Neural cell (in vitro differentiated cells): ENCODE results near the gene RELN. TPM values are rescaled to one million over a fixed set of nuclear protein-coding genes. Genes with fewer than 3 reads are reported as not detected.

Source experiments
- H2AFZ ChIP-seq: fragments of 200-600, 300-800 bp; sonication (generic), shearing (Covaris generic); 2 replicates; pipeline ENCODE4 v1.6.0; 2014; ENCODE audit warnings: low read depth, mild to moderate bottlenecking, antibody characterized with exemption, low read length, moderate library complexity
- H3F3A ChIP-seq: fragments of 200-600 bp; shearing (Covaris generic); 2 replicates; pipeline ENCODE4 v1.6.1; 2016; ENCODE audit warnings: mild to moderate bottlenecking, moderate library complexity, mixed read lengths, antibody characterized with exemption, low read length; ENCODE audit not compliant: insufficient read depth, poor library complexity, severe bottlenecking
- H3K27ac ChIP-seq: fragments of 200-600, 300-800 bp; sonication (generic), shearing (Covaris generic); 2 replicates; pipeline ENCODE4 v1.5.1; 2014; ENCODE audit warnings: mild to moderate bottlenecking, low read length, moderate library complexity
- H3K27me3 ChIP-seq: fragments of 300-800, 200-600 bp; sonication (generic), shearing (Covaris generic); 2 replicates; pipeline ENCODE4 v1.6.0; 2014; ENCODE audit warnings: mild to moderate bottlenecking, low read depth, low read length, moderate library complexity; ENCODE audit not compliant: insufficient read depth
- H3K36me3 ChIP-seq: fragments of 300-800, 200-600 bp; sonication (generic), shearing (Covaris generic); 2 replicates; pipeline ENCODE4 v1.5.1; 2014; ENCODE audit warnings: mild to moderate bottlenecking, antibody characterized with exemption, low read length, moderate library complexity; ENCODE audit not compliant: insufficient read depth
- H3K4me2 ChIP-seq: fragments of 300-800, 200-600 bp; sonication (generic), shearing (Covaris generic); 2 replicates; pipeline ENCODE4 v1.6.0; 2014; ENCODE audit warnings: mild to moderate bottlenecking, low read length
- H3K4me3 ChIP-seq: fragments of 300-800, 200-600 bp; sonication (generic), shearing (Covaris generic); 2 replicates; pipeline ENCODE4 v1.5.1; 2014; ENCODE audit warnings: mild to moderate bottlenecking, low read length, moderate library complexity
- H3K79me2 ChIP-seq: fragments of 200-600 bp; shearing (Covaris generic); replicated peaks from 2 replicates; pipeline ENCODE4 v1.6.0; 2014; ENCODE audit warnings: mild to moderate bottlenecking, low read length, moderate library complexity; ENCODE audit not compliant: insufficient read depth
- H3K9ac ChIP-seq: fragments of 300-800, 200-600 bp; sonication (generic), shearing (Covaris generic); 2 replicates; pipeline ENCODE4 v1.6.1; 2016; ENCODE audit warnings: mild to moderate bottlenecking, low read length, mixed read lengths
- H3K9me2 ChIP-seq: fragments of 200-600 bp; shearing (Covaris generic); 2 replicates; pipeline ENCODE4 v1.6.1; 2016; ENCODE audit warnings: mild to moderate bottlenecking, low read length, mixed read lengths; ENCODE audit not compliant: insufficient read depth
- H3K9me3 ChIP-seq: fragments of 200-600, 300-800 bp; sonication (generic), shearing (Covaris generic); 2 replicates; pipeline ENCODE4 v1.6.1; 2016; ENCODE audit warnings: mild to moderate bottlenecking, mixed run types, low read length, moderate library complexity, mixed read lengths
- H4K20me1 ChIP-seq: fragments of 200-600 bp; shearing (Covaris generic); 2 replicates; pipeline ENCODE4 v1.6.1; 2016; ENCODE audit warnings: mild to moderate bottlenecking, mixed run types; ENCODE audit not compliant: insufficient read depth
- CTCF ChIP-seq: fragments of 450-650 bp; IDR thresholded peaks from 2 replicates; pipeline ENCODE4 v1.5.1; 2014; ENCODE audit warnings: antibody characterized with exemption, mild to moderate bottlenecking, moderate library complexity; ENCODE audit not compliant: poor library complexity, severe bottlenecking
- EP300 ChIP-seq: fragments of 450-650 bp; conservative IDR thresholded peaks from 2 replicates; pipeline ENCODE4 v1.6.1; 2014; ENCODE audit warnings: antibody characterized with exemption, mild to moderate bottlenecking, moderate library complexity; ENCODE audit not compliant: poor library complexity, severe bottlenecking
- EZH2 ChIP-seq: fragments of 200-600, 300-800 bp; shearing (Covaris generic), sonication (generic); IDR thresholded peaks from 2 replicates; pipeline ENCODE4 v1.6.1; 2014; ENCODE audit warnings: antibody characterized with exemption, low read length, borderline replicate concordance, mild to moderate bottlenecking; ENCODE audit not compliant: insufficient read depth, poor library complexity, severe bottlenecking
- MXI1 ChIP-seq: fragments of 450-650 bp; conservative IDR thresholded peaks from 2 replicates; pipeline ENCODE4 v1.6.1; 2014; ENCODE audit warnings: antibody characterized with exemption, mild to moderate bottlenecking; ENCODE audit not compliant: poor library complexity, severe bottlenecking
- POLR2AphosphoS5 ChIP-seq: IDR thresholded peaks from 2 replicates; pipeline ENCODE4 v1.6.1; 2012
- RAD21 ChIP-seq: fragments of 450-650 bp; conservative IDR thresholded peaks from 2 replicates; pipeline ENCODE4 v1.6.1; 2014; ENCODE audit warnings: antibody characterized with exemption, mild to moderate bottlenecking, moderate library complexity
- REST ChIP-seq: IDR thresholded peaks from 2 replicates; pipeline ENCODE4 v1.6.1; 2012; ENCODE audit warnings: borderline replicate concordance
- SMC3 ChIP-seq: fragments of 450-650 bp; conservative IDR thresholded peaks from 2 replicates; pipeline ENCODE4 v1.6.1; 2014; ENCODE audit warnings: antibody characterized with exemption, mild to moderate bottlenecking, moderate library complexity; ENCODE audit not compliant: poor library complexity
- TAF1 ChIP-seq: IDR thresholded peaks from 2 replicates; pipeline ENCODE4 v1.6.1; 2012; ENCODE audit warnings: low read depth
- polyA plus RNA-seq: library from polyadenylated mRNA; depleted of rRNA; stranded (reverse); fragments of >200 nt; gene quantifications from 2 replicates; pipeline ENCODE4 v1.2.3, GENCODE V29; 2014

Gene RELN
- polyA plus RNA-seq, 1 donor from 2014 or later = 178 TPM

- Histone ChIP-seq H3K9ac (no peak overlapping the region), H3F3A (no peaks in the 10 kb centered on the region), H3K27ac (no peak overlapping the region), H3K27me3 (no peaks in the 10 kb centered on the region), H2AFZ (no peak overlapping the region), H4K20me1 (no peaks in the 10 kb centered on the region), H3K9me3 (no peaks in the 10 kb centered on the region), H3K4me3 (no peak overlapping the region), H3K9me2 (no peaks in the 10 kb centered on the region), H3K79me2 (no peaks in the 10 kb centered on the region), H3K36me3 (peaks cover 5% of the 10 kb centered on the region), H3K4me2 (no peak overlapping the region)
- TF ChIP-seq EP300 = no peak
- TF ChIP-seq TAF1 = no peak
- TF ChIP-seq REST = no peak
- TF ChIP-seq RAD21 = no peak
- TF ChIP-seq POLR2AphosphoS5 = no peak
- no peak for TF ChIP-seq MXI1
- no peak for TF ChIP-seq CTCF
- TF ChIP-seq EZH2 = no peak
- no peak for TF ChIP-seq SMC3
Observed at GRCh38 chr7:103551016-103551415, 438.4 kb downstream of the RELN start.

- no peaks in the 10 kb centered on the region for H3K9me3 ChIP-seq
- no peaks in the 10 kb centered on the region for H3K9me2 ChIP-seq
- H3K36me3 ChIP-seq = peaks cover 5% of the 10 kb centered on the region
- H3K4me2 ChIP-seq = no peak overlapping the region
- H3K9ac ChIP-seq = no peak overlapping the region
- H3F3A ChIP-seq = no peaks in the 10 kb centered on the region
- no peaks in the 10 kb centered on the region for H4K20me1 ChIP-seq
- no peak overlapping the region for H2AFZ ChIP-seq
- no peak overlapping the region for H3K4me3 ChIP-seq
- TF ChIP-seq EZH2 (no peak), EP300 (no peak), POLR2AphosphoS5 (no peak), CTCF (no peak), TAF1 (no peak), SMC3 (no peak), RAD21 (no peak), REST (no peak), MXI1 (no peak)
- no peaks in the 10 kb centered on the region for H3K79me2 ChIP-seq
- H3K27ac ChIP-seq = no peak overlapping the region
- H3K27me3 ChIP-seq = no peaks in the 10 kb centered on the region
Observed at GRCh38 chr7:103549786-103550185, 439.7 kb downstream of the RELN start.
